ENCODE measurements around the gene NUP205.

Gene NUP205

DNA sequence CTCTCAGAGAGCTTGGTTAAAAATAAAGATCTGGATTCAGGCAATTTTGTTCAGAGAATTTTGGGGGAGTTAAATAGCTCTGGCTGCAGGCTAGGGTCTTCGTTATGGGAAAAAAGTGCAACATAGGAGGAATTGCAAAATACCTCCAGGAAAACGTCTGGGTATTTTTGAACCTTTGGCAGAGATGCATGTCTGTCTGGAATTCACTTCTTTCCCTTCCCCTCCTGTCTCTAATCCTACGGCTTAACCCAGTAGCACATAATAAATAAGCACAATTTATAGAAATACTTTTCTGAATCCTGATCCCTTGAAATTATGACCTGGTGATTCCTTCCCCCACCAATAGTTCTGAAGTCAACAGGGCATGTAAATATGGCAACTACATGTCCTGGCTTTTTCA, 19.3 kb upstream of the NUP205 start:
- no peak for DNase-seq (ENCODE audit: low read depth in 2 of 2, low spot score in 1 of 2)

DNA sequence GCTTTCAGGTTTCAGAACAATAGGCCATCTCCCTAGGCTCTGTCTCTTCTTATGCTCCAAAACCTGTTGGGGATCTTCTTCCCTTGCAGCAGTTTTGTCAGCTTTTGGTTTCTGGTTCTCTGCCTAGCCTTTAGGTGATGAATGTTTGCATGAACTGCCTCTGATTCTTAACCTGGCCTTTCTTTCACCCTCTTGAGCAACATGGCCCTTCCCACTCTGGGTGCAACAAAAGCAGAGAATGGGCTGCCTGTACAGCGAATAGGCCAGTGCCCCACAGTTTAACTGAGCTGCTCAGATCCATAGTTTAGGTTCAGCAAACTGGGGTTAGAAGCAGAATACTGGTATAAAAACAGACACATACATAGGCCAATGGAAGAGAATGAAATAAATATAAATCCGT, 18.1 kb upstream of the NUP205 start:
- no peak for DNase-seq (ENCODE audit: low read depth in 2 of 2, low spot score in 1 of 2)

DNA sequence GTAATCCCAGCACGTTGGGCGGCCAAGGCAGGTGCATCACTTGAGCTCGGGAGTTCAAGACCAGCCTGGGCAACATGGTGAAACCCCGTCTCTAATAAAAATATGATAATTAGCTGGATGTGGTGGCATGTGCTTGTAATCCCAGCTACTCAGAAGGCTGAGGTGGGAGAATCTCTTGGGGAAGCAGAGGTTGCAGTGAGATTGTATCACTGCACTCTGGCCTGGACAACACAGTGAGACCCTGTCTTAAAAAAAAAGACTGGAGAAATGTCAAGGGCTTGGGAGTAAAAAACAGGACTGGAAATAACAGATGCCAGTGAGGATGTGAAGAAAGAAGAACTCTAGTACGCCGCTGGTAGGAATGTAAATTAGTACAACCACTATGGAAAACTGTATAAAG, 16.7 kb upstream of the NUP205 start:
- DNase-seq (ENCODE audit: low read depth in 2 of 2, low spot score in 1 of 2), result no peak

DNA sequence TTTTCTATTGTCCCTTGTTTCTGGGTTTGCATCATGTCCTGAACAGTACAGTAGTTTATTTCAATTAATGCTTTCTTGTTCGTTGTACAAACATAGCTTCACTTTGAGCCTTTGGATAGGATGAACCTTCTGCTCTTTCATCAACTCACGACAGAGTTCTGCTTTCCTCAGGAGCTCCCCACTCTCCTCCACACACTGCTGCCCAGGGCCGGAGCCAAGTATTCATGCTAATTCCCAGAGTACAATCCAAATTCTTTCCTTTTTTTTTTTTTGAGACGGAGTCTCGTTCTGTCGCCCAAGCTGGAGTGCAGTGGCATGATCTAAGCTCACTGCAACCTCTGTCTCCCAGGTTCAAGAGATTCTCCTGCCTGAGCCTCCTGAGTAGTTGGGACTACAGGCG, 7.5 kb upstream of the NUP205 start:
- no peak for DNase-seq (ENCODE audit: low read depth in 2 of 2, low spot score in 1 of 2)

DNA sequence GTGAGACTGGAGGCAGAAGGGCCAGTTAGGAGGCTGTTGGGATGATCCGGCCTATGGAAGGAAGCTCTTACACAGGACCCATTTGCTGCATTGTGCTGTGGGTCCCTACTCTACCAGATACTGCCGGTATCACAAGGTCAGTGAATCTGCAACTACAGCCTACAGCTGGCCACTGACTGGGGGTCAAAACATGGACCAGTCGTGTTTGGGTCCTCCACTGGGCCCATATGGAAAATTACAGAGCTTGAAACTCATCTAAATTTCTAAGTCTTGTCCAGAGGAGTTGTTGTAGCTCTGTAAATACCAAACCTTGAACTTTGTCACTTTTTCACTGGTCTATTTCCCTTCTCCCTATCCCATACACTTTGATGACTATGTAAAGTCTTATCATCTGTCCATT, 5.6 kb upstream of the NUP205 start:
- DNase-seq (ENCODE audit: low read depth in 2 of 2, low spot score in 1 of 2), result no peak

DNA sequence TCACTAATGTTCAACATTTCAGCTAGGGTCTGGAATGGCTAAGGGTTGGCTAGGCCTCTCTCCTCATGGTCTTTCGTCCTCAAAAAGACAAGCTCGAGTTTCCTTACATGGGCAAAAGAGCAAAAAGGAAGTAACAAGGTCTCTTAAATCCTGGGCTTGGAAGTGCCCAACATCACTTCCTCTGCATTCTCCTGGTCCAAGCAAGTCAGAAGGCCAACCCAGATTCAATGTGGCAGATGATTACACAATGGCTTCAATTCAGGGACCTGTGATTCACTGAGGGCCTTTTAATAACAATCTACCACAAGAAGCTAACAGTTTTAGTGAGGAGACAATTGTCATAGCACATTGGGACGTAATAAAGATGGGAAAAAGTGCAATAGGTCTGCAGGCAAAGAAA, 4.4 kb upstream of the NUP205 start:
- DNase-seq (ENCODE audit: low read depth in 2 of 2, low spot score in 1 of 2), result no peak

DNA sequence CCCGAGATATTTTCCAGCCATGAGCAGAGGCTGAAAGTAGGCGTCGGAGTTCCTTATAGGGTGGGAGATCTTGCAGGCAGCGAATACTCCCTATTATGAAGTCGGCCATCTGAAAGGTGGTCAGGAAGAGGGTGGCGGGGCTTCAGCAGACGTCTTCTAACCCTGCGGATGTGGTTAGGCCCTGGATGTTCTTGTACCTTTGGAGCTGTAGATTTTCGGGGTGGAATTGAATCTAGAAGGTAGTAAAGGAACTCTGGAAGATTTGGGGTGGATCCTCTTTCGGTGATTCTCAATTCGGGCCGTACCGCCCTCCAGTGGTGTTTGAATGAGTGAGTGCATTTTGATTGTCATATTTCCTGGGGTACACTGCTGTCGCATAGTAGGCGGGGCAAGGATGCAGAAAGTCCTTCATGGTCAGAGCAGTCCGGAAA, 635 bp downstream of the NUP205 start:
- DNase-seq (ENCODE audit: low read depth in 2 of 2, low spot score in 1 of 2), result peak; percentile 20 to 32

DNA sequence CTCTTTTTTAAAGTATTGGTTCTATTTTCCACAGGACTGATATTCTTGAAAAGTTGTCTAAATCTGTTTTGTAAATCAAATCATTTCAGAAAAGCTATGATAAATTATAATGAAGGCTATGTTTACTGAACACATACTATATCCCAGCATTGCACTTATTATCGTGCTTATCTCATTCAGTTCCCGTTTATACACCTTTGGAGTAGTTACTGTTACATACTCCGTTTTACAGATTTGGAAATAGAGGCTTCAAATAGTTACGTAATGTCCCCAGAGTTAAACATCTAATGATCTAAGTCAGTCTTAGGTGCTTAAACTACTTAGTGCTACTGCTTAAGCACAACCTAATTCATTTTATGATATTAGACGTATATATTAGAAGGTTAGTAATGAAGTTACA, 1.2 kb downstream of the NUP205 start:
- no peak for DNase-seq (ENCODE audit: low read depth in 2 of 2, low spot score in 1 of 2)

DNA sequence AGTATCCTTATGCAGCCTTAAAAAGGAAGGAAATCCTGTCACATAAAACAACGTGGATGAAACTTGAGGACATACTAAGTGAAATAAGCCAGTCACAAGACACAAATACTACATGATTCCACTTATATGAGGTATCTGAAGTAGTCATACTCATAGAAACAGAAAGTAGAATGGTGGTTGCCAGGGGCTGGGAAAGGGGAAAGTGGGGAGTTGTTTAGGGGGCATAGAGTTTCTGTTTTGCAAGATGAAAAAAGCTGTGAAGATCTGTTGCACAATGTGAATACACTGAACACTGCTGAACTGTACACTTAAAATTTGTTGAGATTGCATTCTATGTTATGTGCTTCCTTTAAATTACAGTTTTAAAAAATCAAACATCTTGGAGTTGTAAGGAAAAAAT, 2.9 kb downstream of the NUP205 start:
- DNase-seq (ENCODE audit: low read depth in 2 of 2, low spot score in 1 of 2), result no peak

DNA sequence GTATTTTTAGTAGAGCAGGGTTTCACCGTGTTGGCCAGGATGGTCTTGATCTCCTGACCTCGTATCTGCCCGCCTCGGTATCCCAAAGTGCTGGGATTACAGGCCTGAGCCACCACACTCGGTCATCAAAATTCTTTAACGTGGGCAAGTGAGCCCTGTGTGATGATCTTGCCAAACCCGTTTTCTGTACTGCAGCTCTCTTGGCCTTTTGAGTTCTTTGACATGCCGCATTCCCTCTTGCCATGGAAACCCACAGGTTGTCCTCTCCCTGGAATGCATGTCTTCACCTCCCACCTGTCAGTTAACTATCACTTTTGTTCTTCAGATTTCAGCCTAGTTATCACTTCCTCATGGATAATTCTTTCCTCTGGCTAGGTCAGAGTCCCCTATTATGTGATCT, 5.0 kb downstream of the NUP205 start:
- DNase-seq (ENCODE audit: low read depth in 2 of 2, low spot score in 1 of 2), result no peak

DNA sequence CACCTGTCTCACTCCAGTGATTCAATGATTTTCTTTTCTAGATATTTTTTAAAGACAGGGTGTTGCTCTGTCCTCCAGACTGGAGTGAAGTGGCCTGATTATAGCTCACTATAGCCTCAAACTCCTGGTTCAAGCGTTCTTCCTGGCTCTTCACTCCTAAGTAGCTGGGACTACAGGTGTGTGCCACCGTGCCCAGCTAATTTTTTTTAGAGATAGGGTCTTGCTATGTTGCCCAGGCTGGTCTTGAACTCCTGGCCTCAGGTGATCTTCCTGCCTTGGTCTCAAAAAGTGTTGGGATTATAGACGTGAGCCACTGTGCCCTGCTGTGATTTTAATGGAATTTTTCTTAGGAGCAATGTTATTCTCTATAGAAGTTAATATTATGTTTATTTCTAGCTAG, 14.1 kb downstream of the NUP205 start:
- DNase-seq (ENCODE audit: low read depth in 2 of 2, low spot score in 1 of 2), result no peak

DNA sequence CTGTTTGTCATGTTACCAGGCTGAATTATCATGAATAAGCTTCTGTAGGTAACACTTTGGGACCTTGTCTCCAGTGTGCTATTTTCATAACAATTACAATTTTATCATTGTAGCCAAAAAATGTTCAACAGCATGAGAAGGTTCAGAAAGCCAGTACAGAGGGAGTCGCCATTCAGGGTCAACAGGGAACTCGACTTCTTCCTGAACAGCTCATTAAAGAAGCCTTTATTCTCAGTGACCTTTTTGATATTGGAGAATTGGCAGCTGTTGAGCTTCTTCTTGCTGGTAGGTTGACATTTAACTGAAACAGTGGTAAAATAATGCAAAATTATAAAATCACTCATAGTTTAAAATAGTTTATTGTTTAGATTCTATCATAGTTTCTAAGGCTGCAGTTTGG, 15.8 kb downstream of the NUP205 start:
- DNase-seq (ENCODE audit: low read depth in 2 of 2, low spot score in 1 of 2), result no peak

DNA sequence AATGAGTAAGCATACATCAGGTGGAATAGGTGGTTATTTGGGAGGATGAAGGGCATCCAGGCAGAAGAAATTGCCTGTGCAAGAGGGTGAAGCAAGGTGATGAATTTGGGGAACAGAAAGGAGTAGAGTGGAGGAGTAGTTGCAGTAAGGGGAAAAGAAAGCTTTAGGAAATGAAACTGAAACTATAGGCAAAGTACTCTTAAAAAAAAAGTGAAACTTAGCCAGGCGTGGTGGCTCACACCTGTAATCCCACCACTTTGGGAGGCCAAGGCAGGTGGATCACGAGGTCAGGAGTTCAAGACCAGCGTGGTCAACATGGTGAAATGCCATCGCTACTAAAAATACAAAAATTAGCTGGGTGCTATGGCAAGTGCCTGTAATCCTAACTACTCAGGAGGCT, 17.6 kb downstream of the NUP205 start:
- DNase-seq (ENCODE audit: low read depth in 2 of 2, low spot score in 1 of 2), result no peak

DNA sequence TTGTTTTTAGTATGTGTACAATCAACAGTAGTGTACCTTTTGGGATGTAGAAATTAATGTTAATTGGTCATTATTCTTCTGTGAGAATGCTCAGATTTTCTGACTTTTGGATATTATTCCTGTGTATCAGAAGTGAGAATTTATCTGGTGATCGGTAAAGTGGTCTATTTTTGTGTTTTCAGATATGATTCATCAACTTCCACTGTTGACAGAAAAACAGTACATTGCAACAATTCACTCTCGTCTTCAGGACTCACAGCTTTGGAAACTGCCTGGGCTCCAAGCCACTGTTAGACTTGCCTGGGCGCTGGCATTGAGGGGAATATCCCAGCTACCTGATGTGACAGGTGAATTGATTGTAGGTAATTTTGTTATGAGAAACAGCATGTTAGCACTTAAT, 20.9 kb downstream of the NUP205 start:
- DNase-seq (ENCODE audit: low read depth in 2 of 2, low spot score in 1 of 2), result no peak

DNA sequence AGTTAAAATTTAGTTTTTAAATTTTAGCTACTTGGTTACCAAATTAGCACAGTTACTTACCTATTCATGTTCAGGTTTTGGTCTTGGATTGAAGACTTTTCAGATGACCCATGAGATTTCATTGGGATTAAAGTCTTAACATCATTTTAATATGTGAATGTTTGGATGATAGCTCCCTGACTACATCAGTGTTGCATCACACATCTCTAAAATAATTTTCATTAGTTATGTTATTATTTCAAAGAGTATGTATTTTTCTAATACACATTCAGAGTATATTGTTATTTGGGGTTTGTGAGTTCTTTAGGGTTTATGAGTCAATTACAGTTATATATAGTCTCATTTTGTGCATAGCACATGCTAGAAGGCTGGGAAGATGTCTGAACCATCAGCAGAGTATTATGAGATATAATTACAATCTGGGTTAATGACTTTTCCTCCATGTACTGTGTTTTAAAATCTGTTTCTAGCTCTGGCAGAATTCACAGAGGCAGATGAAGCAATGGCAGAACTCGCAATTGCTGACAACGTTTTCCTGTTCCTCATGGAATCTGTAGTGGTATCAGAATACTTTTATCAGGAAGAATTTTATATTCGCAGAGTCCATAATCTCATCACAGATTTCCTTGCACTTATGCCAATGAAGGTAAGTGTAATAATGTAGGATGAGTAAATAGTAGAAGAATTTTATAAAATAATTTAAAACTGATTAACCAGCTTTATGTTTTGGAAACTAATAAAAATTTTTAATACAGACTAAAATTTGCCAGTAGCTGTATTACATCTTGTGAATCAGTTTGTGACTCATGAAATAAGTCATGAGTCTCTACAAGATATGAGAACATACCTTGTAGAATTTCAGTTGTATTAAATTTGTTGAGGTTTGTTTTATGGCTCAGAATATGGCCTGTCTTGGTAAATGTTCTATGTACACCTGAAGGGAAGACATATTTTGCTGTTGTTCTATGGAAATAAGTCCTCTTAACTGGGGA, 26.9 kb downstream of the NUP205 start:
- no peak for DNase-seq (ENCODE audit: low read depth in 2 of 2, low spot score in 1 of 2)

DNA sequence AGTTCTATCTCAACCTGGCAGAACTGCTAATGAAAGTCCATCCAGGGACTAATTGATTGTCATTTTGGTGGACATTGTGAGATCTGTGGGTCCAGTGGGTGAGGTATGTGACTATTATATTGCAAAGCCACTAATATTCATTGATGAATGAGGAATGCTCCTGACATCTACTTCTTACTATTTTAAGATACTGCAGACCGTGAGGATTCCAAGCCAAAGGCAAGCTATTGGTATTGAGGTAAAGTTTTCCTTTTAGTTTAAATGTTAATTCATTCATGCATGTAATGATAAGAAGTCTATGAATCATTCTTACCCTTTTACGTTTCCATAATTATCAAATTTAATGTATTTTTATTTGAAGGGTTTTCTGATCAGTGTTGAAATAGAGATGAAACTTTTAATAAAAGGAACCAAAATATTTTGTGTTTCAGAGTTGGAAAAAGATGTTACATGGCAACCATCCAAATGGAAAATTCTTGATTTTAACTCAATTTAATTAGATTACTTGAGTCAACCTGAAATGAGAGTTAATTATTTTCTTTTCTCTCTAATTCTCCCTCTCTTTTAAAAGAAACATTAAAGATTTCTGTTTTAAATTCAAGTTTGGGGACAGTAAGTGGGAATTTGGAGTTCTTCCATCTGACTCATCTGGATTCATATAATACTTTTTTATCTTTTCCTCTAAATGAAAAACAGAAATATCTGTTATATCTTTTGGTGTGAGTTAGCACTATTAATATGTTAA, 39.6 kb downstream of the NUP205 start:
- DNase-seq (ENCODE audit: low read depth in 2 of 2, low spot score in 1 of 2), result no peak

DNA sequence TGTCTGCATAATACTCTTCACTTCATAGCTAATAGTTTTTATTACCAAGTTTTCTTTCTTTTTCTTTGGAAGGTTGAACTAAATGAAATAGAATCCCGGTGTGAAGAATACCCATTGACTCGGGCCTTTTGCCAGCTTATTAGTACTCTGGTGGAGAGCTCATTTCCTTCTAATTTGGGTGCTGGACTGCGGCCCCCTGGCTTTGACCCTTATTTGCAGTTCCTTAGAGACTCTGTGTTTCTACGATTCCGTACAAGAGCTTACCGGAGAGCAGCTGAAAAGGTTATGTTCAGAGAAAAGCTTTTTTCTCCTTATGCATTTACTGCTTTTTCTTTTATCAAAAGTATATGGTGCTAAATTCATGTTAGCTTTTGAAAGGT, 40.2 kb downstream of the NUP205 start:
- DNase-seq (ENCODE audit: low read depth in 2 of 2, low spot score in 1 of 2), result no peak

DNA sequence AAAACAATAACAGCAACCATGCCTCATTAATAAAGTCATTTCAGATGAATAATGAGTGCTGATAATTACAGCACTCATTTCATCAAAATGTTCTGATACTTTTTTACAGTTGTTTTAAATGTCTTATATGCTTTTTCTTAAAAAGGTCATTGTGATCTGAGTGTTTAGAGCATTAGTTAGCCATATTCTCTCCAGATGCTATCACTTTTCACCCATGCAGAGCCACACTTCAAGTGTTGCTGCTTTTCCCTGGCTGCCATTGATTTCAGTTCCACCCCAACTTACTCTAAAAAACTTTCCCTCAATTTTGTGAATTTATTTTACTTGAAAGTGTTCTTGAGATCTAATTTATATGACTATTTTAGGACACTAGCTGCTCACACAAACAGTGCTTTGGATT, 41.8 kb downstream of the NUP205 start:
- no peak for DNase-seq (ENCODE audit: low read depth in 2 of 2, low spot score in 1 of 2)

DNA sequence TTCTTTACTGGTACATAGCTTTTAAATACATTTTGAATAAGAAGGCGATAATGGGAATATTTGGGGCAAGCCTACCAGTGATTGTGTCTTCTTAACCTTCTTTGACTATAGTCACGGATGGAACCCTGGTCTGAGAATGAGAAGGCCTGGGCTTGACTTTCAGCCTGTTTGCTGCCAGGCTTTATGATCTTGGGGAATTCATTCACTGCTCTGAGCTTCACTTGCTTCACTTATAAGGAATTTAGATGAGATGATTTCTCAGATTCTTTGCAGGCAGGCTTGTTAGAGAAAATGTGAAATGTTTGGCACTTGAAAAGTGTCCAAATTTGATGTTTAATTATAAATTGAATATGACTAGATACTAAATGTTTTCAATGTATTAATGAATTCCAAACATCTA, 42.5 kb downstream of the NUP205 start:
- DNase-seq (ENCODE audit: low read depth in 2 of 2, low spot score in 1 of 2), result no peak

DNA sequence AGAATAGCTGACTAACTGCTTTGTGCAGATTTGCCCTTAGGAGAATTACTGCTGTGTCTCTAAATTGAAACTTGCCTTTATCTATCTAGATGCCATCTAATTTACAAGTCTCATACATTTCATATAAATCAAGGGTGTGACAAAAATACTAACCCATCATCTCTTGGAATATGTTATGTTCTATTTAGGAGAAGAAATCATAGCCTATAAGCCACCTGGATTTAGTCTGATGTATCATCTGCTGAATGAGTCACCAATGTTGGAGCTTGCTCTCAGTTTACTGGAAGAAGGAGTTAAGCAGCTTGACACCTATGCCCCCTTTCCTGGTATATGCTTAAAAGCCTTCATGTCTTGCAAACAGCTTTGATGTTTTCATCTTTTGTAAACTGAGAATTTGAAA, 43.5 kb downstream of the NUP205 start:
- no peak for DNase-seq (ENCODE audit: low read depth in 2 of 2, low spot score in 1 of 2)

DNA sequence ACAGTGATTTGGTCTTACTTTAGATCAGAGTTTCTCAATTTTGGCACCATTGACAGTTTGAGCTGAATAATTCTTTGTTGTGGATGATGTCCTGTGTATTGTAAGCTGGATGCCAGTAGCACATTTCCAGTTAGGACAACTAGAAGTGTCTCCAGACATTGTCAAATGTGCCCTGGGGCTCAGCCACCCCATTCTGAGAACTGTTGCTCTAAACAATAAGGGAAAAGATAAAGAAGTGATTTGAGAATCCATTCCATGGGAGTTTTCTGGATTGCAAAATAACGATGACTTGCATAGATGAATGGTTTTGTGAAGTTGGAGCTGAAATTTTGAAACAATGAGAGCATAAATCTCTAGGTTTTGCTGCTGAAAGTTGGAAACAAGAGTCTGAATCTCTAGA, 44.6 kb downstream of the NUP205 start:
- no peak for DNase-seq (ENCODE audit: low read depth in 2 of 2, low spot score in 1 of 2)

DNA sequence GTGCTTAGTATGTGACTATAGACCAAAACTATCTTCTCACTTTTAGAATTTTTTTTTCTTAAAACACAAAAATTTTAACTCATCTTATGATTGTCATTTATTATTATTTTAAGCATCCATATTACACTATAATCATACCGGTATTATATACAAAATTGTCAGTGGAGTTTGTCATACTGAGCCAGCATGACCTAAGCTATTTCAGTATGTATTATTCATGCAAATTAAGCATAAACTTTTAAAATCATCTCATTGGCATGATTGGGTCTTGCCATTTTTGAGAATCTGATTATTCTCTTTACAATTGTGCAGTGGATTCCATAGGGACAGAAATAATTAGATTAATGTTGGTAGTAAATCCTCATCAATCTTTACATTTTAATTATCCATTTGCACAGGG, 58.4 kb downstream of the NUP205 start:
- no peak for DNase-seq (ENCODE audit: low read depth in 2 of 2, low spot score in 1 of 2)
